HL-60/S4 (cell line): ENCODE data around the gene ELMOD3.
"Not testable (repeated sequence)": the region's sequence is repeated elsewhere in the genome, so short reads cannot be mapped to it uniquely, and the experiment has no call there.

Experiments
- in situ Hi-C: fragments of 300-500 bp; cut with MboI; formaldehyde crosslinking; loops from 2 replicates; pipeline ENCODE4 v1.14.3; 2022; ENCODE audit warnings: low sequenced_read_pairs

ELMOD3 gene

DNA sequence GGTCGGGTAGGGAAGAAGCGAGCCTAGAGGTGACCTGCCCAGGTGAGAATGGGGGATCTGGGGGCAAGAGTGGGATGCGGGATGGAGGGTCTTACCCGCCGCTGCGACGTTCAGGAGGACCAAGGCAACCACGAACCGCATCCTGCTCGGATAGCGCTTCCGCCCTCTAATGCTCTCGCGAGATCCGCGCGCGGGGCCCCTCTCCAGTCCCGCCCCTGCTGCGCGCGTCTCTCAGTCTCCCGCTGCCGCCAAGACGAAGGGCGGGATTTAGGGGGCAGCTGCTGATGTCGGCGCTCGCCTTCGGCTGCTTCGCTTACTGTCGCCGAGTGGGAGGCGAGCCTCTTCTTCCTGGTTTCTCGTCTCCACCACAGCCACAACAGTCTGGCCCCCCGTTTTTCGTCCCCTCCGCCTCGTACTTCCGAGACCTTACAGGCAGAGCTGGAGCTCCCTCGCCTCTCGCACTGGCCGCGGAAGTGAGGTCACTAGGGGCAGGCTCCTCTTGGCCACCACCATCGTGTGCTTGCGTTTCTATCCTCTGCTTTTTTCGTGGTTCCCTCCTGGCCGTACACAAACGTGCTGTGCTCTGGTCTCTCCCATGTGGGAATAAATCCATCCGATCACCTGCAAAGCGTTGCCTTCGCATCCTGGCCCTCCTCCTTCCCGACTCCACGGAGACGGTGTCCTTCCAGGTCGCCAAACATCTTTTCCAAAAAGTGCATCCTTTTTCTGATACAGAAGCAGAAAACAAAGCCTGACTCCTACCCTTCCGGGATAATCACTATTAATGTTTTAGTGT, 26.5 kb upstream of the ELMOD3 start, which contains the start of gene TGOLN2:
TSS of gene TGOLN2 (minus strand) at position 168 of the 796 bp plus-strand sequence. CDS start at position 141, 27 bp downstream.
- in situ Hi-C loops = no loop called here

DNA sequence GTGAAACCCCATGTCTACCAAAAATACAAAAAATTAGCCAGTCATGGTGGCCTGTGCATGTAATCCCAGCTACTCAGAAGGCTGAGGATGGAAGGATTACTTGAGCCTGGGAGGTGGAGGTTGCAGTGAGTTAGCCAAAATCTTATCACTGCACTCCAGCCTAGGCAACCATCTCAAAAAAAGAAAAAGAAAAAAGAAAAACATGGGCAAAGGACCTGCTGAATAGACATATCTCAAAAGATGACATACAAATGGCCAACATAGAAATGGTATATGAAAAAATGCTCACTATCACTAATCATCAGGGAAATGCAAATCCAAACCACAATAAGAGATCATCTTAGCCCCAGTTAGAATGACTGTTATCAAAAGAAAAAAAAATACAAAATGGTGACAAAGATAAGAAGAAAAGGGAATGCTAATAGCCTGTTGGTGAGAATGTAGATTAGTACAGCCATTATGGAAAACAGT, 25.4 kb upstream of the ELMOD3 start:
- in situ Hi-C loops = no loop called here

DNA sequence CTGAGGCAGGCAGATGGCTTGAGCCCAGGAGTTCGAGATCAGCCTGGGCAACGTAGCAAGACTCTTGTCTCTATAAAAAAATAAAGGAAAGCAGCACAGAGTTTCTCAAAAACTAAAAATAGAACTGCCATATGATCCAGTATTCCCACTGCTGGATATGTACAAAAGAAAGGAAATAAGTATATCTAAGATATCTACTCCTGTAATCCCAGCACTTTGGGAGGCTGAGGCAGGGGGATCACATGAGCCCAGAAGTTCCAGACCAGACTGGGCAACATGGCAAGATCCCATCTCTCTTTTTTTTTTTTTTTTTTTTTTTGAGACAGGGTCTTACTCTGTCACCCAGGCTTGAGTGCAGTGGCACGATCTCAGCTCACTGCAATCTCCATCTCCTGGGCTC, 24.9 kb upstream of the ELMOD3 start:
- in situ Hi-C loops = not testable (repeated sequence)

DNA sequence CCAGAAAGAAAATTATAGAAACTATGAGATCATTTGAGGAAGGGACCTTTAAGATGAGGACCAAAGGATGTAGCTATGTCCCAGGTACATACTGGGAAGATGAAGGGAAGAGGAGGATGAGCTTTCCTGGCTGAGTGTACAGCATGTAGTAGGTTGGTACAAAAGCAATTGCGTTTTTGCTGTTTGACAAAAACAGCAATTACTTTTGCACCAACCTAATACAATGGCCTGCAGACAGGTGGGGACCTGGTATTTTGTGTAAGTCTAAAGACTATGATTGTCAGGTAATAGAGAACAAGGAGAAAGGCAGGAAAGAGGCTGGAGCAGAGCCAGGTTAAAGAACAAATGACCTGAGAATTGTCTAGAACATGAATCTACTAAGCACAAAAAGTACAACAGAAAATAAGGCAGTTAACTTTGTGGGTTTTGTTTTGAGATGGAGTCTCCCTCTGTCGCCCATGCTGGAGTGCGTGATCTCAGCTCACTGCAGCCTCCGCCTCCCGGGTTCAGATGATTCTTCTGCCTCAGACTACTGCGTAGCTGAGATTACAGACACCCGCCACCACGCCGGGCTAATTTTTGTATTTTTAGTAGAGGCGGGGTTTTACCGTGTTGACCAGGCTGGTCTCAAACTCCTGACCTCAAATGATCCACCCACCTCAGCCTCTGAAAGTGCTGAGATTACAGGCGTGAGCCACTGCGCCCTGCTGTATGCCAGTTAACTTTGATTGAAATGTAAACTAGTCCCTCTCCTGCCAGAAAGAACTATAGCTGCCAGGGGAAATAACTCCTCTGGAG, 23.5 kb upstream of the ELMOD3 start:
- in situ Hi-C loops = no loop called here

DNA sequence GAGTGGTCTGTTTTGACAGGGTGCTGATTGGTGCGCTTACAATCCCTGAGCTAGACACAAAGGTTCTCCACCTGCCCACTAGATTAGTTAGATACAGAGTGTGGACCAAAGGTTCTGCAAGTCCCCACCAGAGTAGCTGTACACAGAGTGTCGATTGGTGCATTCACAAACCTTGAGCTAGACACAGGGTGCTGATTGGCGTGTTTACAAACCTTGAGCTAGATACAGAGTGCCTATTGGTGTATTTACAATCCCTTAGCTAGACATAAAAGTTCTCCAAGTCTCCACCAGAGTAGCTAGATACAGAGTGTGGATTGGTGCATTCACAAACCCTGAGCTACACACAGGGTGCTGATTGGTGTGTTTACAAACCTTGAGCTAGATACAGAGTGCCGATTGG, 20.7 kb upstream of the ELMOD3 start:
- in situ Hi-C loops = not testable (repeated sequence)

DNA sequence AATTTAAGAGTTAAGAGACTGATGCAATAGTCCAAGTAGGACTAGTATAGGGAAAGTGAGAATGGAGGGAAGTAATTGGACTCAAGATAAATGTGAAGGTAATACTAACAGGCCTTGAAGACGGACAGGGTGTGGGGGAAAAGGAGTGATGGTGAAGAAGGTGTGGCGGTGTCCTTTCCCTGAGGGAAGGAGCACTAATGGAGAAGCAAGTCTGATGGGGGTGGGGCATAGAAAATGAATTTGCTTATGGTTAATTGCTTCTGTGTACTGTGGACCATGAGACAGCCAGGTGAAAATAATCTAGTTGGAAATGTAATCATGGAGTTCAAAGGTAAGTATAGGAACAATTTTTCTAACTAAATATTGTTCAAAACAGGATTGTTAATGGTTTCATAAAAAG, 19.6 kb upstream of the ELMOD3 start:
- in situ Hi-C loops = no loop called here

DNA sequence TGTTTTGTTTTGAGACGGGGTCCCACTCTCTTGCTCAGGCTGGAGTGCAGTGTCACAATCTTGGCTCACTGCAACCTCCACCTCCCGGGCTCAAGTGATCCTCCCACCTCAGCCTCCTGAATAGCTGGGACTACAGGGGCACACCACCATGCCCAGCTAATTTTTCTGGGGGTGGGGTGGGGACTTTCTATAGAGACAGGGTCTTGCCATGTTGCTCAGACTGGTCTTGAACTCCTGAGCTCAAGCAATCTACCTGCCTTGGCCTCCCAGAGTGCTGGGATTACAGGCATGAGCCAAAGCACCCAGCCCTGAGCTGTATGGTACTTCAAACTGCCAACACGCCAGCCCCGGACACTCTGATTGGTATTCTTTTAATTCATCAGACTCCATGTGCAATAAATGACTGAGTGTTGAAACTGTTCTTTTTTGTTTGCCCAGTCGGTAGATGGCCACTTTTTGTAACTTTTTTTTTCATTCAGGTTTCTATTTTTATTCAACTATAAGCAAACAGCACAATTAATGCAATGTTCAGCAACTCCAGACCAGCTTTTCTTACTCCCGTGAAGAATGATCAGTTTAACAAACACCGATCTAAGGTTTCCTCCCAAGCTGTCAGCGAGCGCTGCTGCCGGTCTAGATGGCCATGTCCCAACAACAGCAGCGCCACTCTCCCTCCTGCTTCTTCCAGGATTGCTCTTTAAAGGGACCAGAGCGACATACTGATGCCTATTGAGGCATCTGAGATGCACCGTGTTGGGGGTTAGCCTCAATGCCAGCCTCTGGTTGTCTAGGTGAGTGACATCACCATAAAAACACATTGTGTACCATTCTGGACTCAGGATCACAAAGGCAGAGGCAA, 14.3 kb upstream of the ELMOD3 start:
- in situ Hi-C loops = no loop called here

DNA sequence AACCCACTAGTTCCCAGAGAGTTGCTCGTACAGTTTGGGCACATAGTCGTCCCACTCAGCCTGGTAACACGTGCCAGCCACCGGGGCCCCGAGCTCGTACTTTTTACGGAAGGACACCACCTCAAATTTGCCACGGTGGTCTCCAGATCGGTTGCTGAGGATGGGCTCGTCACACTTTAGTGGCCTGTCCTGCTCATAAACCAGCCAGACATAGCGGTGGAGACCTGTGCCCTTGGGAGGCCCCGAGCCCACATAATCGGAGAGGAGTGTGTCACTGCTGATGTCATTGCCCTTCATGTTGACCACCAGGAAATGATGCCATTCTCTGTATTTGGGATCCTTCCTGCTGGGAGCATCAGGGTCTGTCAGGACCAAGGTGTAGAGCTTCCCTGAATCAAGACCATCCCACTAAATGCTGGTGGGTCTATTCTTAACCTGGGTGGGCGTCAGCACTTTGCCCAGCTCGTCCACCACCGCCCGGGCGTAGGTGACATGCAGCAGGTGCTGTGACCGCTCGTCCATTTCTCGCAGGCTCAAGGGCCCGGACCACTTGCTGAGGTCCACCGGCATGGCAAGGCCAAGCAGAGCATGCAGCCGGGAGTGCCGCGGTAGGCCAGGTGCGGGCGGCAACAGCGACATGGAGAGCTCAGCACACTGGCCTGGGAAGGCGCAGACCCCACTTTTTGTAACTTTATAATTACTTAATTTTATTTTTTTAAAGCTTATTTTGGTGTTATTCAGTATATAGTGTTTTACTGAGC, 13.1 kb upstream of the ELMOD3 start:
- in situ Hi-C loops = no loop called here

DNA sequence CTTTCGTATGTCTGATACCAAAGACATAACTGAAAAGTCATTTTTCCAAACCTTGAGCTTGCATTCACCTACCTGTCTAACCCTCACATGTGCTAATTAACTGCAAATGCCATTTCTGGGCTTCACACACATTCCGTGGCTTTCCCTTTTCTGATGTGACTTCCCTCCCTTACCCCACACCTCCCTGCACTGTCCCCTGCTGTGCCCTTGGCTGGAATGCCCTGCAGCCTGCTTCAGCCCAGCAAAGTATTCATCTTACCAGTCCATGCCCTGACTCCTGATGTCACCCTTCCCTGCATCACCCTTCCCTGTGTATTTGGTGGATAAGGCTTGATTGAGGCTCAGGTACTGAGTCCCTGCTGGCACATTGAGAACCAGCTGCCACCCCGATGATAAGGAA, 12.4 kb upstream of the ELMOD3 start:
- in situ Hi-C loops = no loop called here

DNA sequence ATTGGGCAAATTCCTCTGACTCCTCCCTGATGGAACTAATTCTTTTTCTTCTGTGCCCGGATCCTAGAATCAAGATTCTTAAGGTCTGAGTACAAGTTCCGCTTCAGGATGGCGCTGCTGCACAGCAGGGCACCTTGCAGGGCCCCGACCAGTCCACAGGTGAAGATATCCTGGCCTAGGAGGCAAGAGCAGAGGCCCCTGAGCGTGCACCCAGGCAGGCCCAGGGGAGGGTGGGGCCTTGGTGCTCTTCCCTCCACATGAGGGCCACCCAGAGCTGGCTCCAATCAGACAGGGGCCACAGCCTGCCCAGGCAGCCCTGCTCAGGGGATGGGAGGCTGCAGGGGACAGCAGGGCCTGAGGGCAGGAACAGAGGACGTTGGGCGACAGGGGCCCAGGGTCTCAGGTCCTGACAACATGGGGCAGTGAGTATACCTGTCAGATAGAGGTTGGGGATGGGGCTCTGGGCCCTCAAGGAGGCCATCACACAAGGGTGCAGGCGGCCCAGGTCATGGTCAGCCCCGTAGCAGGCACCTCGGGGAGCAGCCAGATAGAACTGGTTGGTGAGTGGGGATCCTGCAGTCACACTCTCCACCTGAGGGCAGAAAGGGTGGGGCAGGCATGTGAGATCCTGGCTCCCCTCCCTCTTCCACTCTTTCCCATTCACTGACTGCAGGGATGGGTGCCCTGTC, 11.2 kb upstream of the ELMOD3 start:
- in situ Hi-C loops = not testable (repeated sequence)

DNA sequence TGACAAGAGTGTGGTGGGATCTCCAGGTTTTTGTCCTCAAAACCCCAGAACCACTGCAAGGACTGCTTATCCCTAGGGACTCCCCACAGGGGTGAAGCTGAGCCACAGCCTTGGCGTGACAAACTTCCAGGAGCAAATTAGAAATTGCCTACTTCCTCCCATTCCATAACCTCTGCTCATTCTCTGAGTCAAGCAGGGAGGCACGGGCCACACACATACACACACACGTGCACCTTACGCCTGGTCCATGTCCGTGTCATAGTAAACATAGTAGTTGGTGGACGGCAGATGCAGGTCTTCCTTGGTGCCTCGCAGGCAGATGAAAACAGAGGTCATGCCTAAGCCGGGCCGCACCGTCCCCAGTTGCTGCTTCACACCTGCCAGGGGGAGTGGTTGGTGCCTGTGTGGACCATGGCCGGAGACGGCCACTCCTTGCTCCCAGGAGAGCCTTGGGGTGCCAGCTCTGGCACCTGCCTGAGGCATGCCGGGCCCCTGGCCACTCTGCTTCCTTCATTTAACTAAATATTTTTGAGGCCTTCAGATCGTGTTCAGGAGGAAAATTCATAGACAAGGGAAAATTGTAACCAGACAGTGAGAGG, 10.1 kb upstream of the ELMOD3 start:
- in situ Hi-C loops = no loop called here

DNA sequence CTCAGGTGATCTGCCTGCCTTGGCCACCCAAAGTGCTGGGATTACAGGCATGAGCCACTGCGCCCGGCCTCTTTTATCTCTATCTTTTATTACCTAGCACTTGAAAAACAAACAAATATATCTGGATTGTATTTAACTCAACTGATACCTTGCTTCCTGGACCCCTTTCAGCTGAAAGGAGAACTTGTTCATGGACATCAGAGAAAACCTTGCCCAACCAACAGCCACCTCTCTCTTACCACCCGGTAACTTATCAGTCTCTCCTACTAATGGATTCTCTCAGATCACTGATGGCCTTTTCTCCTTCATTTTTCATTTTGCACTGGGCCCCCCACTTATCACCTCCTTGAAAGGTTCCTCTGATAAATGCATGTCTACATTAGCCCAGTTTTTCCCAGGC, 7.0 kb upstream of the ELMOD3 start:
- in situ Hi-C loops = no loop called here

DNA sequence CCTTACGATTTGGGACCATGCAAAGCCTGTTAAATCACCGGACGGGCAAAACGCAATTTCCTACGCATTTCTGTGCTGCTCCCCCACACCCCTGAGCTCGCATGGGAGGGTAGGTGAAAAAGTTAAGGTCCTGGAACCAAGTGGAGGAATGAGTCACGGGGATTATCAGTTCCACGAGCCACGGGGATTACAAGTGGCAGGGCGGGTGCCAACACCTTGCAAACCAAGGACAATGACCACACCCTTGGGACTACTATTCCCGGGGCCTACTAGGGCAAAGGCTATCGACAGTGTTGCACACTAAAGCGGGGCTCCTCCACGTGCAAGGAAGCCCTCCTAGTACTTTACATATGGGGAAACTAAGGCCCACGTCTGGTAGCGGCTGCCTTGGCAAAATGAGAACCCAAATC, 688 bp upstream of the ELMOD3 start:
- in situ Hi-C loops = no loop called here

DNA sequence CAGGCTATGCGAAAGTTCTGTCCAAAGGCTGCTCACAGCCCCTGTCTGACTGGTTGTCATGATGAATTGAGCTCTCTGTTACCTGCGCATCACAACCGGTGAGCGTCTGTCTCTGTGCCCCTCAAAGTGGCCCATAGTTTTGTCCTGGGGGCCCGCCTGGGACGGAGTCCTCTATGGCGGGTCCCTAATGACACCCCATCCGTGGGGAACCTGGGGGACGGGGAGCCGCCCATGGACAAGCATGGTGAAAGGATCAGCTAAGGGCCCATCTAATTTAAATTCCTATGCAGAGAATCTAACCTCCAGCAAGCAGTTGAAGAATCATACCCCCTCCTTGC, 473 bp downstream of the ELMOD3 start:
- in situ Hi-C loops = no loop called here

DNA sequence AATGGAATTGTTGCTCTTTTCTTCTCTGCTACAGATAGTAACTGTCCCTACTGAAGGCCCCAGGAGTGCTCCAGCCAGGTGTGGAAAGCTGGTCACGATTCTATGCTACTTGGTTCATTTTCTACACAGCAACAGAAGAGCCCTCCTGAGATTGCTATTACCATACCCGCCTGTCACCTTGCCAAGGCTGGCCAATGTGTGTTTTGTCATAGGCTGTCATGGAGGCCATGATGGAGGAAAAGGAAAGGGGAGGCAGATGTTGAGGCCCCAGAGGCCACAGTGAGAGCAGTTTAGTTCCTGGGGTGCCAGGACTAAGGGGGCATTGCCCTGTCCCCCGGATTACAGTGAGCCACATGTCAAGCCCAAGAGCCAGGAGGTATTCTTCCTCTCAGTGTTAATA, 952 bp downstream of the ELMOD3 start:
- in situ Hi-C loops = no loop called here

DNA sequence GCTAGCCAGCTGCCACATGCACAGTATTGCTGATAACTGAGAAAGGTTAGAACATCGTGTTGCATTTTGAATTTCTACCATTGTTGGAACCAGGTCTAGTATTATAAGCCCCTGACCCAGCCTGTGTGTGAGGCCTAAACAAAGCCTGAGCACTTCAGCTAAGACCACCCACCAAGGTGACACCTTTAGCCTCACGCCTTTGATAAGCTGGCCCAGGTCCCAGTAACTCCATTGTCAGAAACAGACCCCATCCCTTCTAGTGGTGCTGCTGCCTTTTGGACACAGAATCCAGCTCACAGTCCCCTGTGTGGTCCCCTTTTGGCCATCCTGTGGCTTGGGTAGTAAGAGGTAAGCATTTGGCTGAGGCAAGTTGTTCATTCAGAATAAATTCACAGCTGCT, 1.6 kb downstream of the ELMOD3 start:
- in situ Hi-C loops = no loop called here

DNA sequence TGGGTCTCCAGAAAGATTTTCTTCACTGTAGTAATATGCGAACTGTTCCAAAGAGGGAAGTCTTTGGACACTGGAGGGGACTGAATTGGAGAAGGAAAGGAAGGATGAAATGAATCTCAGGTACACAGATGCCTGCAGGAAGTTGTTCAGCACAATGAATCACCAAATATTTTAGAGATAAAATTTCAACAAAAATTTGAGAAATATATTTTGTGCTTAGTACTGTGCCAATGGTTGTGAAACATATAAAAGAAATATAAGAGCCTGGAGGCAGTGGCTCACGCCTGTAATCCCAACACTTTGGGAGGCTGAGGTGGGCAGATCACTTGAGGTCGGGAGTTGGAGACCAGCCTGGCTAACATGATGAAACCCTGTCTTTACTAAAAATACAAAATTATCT, 3.2 kb downstream of the ELMOD3 start:
- in situ Hi-C loops = no loop called here

DNA sequence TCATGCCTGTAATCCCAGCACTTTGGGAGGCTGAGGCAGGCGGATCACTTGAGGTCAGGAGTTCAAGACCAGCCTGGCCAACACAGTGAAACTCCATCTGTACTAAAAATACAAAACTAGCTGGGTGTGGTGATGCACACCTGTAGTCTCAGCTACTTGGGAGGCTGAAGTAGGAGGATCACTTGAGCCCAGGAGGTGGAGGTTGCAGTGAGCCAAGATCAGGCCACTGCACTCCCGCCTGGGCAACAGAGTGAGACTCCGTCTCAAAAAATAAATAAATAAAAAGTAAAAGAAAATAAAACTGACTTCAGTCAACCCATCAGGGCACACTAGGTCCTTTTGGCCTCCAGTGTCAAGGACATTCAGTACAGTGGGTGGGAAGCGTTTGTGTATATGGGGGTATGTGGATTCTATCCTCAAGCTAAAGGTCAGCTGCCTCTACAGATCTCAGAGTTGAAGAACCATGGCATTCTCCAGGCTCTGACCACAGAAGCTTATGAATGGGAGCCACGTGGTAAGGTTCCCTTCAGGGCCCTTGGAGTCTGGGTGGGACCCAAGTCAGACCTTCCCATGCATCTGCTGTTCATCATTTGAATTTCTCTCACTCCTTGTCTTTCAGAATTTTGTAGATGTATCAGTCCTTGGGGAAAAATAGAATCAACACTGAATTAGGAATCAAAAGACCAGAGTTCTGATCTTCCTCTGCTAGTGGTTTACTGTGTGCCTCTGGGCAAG, 8.3 kb downstream of the ELMOD3 start:
- in situ Hi-C loops = not testable (repeated sequence)

DNA sequence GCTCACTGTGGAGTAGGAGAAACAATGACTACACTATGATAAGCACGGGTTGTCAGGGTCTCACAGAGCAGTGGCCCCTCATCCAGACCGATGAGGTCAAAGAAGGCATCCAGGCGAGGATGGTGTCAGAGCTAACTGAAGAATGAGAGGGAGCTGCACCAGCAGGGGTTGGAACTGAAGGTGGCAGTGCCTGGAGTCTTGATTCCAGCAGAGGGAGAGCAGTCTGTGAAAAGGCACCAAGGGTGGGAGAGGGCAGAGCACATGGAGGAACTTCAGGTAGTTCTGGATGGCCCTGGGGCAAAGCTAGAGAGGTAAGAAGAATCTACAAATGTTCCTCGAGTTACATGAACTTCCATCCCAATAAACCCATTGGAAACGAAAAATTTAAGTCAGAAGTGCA, 12.6 kb downstream of the ELMOD3 start:
- in situ Hi-C loops = no loop called here
